ENCODE data around the gene SIRT3.
"Not testable (repeated sequence)": the region's sequence is repeated elsewhere in the genome, so short reads cannot be mapped to it uniquely, and the experiment has no call there.

The SIRT3 gene

GRCh38 chr11:221539-221938 lies 14.6 kb downstream of the SIRT3 start:
- DNase-seq (ENCODE audit: low read depth): no peak
- H3K4me3 ChIP-seq (ENCODE audit: low read depth, low read length): no peak overlapping the region
- TF ChIP-seq CTCF (conservative IDR thresholded peaks at IDR 0.05; ENCODE audit: low read depth, low read length): no peak

- DNase-seq (ENCODE audit: low read depth); H3K4me3 ChIP-seq (ENCODE audit: low read depth, low read length): not testable (repeated sequence)
These were observed 15.4 kb downstream of the SIRT3 start for GRCh38 chr11:220641-221215.

- no peak for DNase-seq (ENCODE audit: low read depth)
- no peak for TF ChIP-seq CTCF (conservative IDR thresholded peaks at IDR 0.05; ENCODE audit: low read depth, low read length)
- no peak overlapping the region for H3K4me3 ChIP-seq (ENCODE audit: low read depth, low read length)
These were observed 17.1 kb downstream of the SIRT3 start for GRCh38 chr11:218815-219593.

GRCh38 chr11:217704-218103 lies 18.4 kb downstream of the SIRT3 start:
- H3K4me3 ChIP-seq (ENCODE audit: low read depth, low read length): no peak overlapping the region
- no peak for DNase-seq (ENCODE audit: low read depth)
- TF ChIP-seq CTCF (conservative IDR thresholded peaks at IDR 0.05; ENCODE audit: low read depth, low read length): no peak

- no peak overlapping the region for H3K4me3 ChIP-seq (ENCODE audit: low read depth, low read length)
- no peak for TF ChIP-seq CTCF (conservative IDR thresholded peaks at IDR 0.05; ENCODE audit: low read depth, low read length)
- no peak for DNase-seq (ENCODE audit: low read depth)
These were observed 19.8 kb downstream of the SIRT3 start for GRCh38 chr11:216081-216974.

GRCh38 chr11:215581-216037 lies 20.5 kb downstream of the SIRT3 start:
- TF ChIP-seq CTCF (conservative IDR thresholded peaks at IDR 0.05; ENCODE audit: low read depth, low read length): no peak
- no peak overlapping the region for H3K4me3 ChIP-seq (ENCODE audit: low read depth, low read length)

GRCh38 chr11:214083-214482 lies 22.1 kb downstream of the SIRT3 start:
- no peak for TF ChIP-seq CTCF (conservative IDR thresholded peaks at IDR 0.05; ENCODE audit: low read depth, low read length)
- DNase-seq (ENCODE audit: low read depth): no peak
- no peak overlapping the region for H3K4me3 ChIP-seq (ENCODE audit: low read depth, low read length)

More at GRCh38 chr11:215581-216037, 20.5 kb downstream of the SIRT3 start:
- DNase-seq (ENCODE audit: low read depth): no peak
